ENCODE data around the gene CCDC97.
A peak's percentile ranks its signal among the peaks of the same experiment; 100 is the strongest.
"Not testable (repeated sequence)": the region's sequence is repeated elsewhere in the genome, so short reads cannot be mapped to it uniquely, and the experiment has no call there.

Gene CCDC97

DNA sequence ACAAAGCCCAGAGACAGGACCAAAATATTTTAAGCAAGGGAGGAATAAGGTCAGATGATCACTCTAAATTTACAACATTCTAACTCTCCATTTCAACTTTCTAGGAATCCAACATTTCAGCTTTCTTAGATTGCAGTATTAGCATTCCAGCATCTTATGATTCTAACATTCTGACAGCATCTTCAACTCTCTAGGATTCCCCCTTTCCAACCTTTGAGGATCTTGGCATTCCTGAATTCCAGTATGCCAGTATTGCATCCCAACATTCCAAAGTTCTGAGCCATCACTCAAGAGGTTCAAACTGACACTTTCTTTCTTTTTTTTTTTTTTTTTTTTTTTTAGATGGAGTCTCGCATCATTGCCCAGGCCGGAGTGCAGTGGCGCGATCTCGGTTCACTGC lies 30.0 kb downstream of the CCDC97 start:
- DNase-seq (ENCODE audit: low read depth), result no peak

DNA sequence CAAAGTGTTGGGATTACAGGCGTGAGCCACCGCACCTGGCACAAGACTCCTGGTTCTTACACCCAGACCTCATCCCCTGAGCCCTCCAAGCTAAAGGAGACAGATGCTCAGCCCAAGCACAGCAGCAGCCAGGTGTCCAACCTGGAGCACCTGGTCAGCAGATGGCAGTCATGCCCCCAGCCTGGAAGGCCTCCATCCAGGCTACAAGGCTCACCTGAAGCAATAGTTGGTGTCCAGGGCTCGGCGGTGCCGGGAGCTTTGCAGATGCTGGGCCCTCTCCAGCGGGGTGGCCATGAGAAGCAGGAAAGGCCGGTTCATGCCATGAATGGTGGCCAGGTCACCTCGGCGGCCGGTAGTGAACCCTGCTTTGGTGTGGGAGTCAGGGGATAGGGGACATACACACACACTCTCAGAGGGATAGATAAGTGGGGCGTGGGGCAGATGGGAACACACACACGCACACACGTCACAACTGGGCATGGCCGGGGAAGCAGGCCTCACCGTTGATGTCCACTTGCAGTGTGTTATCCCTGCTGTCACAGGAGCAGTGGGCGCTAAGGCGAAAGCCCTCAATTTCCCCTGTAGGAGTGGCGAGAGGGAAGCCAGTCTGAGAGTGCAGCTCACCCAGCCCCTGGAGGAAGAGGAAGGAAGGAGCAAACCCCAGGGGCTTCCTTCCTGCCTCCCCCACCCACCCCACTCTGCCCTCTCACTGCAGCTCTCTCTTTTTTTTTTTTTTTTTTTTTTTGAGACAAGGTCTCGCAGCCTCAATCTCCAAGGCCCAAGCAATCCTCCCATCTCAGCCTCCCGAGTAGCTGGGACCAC lies 31.9 kb downstream of the CCDC97 start:
- no peak for DNase-seq (ENCODE audit: low read depth)

DNA sequence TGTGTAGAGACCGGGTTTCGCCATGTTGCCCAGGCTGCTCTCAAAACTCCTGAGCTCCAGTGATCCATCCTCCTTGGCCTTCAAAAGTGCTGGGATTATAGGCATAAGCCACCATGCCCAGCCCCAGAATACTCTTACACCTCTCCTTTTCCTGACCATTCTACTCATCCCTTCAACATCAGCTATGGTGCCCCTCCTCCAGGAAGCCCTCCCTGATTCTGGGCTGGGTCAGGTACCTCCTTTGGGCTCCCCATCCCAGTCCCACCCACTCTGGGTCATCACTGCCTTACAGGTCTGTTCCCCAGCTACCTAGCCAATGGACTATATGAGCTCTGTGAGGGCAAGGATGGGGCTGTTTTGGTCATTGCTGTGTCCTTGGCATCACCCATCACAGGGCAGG lies 34.2 kb downstream of the CCDC97 start:
- no peak for DNase-seq (ENCODE audit: low read depth)

- not testable (repeated sequence) for DNase-seq (ENCODE audit: low read depth)
Observed at GRCh38 chr19:41346916-41347315, 36.9 kb downstream of the CCDC97 start.

- DNase-seq (ENCODE audit: low read depth), result no peak
Observed at GRCh38 chr19:41350735-41351338, 40.9 kb downstream of the CCDC97 start.

DNA sequence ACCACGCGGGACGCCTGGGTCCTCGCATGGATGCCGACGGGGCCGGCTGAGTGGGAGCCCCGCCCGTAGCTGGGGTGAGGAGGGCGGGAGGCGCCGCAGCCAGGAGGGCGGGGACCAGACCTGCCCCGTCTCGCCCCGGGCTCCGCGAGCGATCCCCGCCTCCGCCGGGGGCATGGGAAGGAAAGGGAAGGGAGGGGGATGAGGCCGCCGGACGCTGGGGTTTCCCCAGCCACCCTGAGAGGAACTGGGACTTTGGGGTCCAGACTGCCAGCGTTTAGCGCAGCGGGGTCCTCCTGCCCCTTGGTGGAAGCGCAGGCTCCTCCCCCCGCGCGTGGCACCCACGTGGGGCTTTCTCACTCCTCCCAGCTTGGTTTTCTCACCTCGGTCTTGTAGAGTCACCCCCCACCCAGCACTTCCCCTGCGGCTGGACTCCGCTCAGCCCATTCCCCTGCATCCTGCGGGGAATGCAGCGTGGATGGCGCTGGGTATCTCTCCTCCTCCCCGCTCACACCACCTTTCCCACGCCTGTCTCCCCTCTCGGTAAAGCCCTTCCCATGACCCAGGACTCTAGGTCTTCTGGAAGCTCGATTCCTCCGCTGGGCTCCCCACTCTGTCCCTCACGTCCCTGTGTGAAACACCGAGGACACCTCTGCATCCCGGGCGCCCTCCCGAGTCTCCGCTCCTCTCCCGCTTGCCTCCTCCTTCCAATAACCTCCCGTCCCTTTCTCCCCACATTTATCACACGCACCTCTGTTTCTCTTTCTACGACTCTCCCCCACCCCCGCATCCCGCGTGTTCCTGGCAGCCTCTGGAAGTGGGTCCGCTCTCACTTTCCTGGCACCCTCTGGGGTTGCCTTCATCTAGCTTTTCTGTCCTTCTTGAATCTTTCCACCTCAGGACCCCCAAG lies 41.6 kb downstream of the CCDC97 start:
- no peak for DNase-seq (ENCODE audit: low read depth)

- DNase-seq (ENCODE audit: low read depth), result no peak
Observed at GRCh38 chr19:41352279-41352608, 42.3 kb downstream of the CCDC97 start.

DNA sequence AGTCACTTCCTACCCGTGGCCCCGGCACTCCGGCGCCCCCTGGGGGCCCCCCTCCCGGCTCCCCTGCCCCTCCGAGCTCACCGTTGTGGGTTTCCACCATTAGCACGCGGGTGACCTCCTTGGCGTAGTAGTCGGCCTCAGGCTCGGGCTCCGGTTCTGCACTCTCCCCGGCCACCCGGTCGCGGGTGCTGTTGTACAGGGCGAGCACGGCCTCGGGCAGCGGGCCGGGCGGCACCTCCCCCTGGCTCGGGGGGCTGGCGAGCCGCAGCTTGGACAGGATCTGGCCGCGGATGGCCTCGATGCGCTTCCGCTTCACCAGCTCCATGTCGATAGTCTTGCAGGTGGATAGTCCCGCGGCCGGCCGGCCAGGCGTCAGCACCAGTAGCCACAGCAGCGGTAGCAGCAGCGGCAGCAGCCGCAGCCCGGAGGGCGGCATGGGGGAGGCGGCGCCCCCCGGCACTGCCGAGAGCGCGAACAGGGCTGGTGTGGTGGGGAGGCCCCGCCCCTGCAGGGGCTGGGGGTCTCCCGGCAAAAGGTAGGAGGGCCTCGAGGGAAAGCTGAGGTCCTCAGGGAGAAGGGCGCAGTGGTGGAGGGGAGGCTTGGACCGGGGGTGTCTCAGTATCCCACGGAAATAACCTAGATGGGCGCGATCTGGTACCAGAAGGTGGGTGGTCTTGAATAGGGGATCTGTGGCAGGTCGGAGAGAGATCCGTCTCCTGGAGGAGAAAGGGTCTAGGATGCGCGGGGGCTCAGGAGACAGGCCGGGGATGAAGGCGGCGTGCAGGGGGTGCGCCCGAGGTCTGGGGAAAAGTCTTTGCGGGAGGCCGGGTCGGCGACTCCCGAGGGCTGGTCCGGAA lies 42.9 kb downstream of the CCDC97 start:
- no peak for DNase-seq (ENCODE audit: low read depth)

GRCh38 chr19:41353466-41354342 lies 43.7 kb downstream of the CCDC97 start, which contains the start of gene TGFB1:
Gene TGFB1, minus strand, starts transcription at chr19:41353922. Its CDS starts 878 bp downstream, at chr19:41353044.
- peak; percentile 67 for DNase-seq (ENCODE audit: low read depth)

GRCh38 chr19:41354343-41354953 lies 44.5 kb downstream of the CCDC97 start:
- DNase-seq (ENCODE audit: low read depth), result no peak

DNA sequence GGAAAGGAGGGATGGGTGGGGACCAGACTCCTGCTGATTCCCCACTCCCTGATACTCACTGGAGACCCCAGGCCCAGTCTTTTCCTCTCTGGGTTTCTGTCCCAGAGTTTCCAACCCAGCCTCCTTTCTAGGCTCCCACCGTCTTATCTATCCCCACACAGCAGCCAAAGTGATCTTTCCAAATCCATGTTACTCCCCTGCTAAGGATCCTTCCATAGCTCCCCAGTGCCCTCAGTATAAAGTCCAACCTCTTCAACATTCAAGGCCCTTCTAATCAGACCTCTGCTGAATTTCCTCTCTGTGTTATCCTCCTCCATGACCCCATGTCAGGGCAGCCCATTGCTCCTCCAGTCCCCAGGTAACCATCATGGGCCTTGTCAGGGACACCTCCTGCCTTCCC lies 45.1 kb downstream of the CCDC97 start:
- DNase-seq (ENCODE audit: low read depth), result no peak

- no peak for DNase-seq (ENCODE audit: low read depth)
Observed at GRCh38 chr19:41355802-41356201, 45.8 kb downstream of the CCDC97 start.

GRCh38 chr19:41356984-41357739 lies 47.2 kb downstream of the CCDC97 start:
- DNase-seq (ENCODE audit: low read depth), result no peak

- no peak for DNase-seq (ENCODE audit: low read depth)
Observed at GRCh38 chr19:41357746-41358145, 47.8 kb downstream of the CCDC97 start.

GRCh38 chr19:41359741-41360140 lies 49.8 kb downstream of the CCDC97 start:
- DNase-seq (ENCODE audit: low read depth), result no peak

- no peak for DNase-seq (ENCODE audit: low read depth)
Observed at GRCh38 chr19:41362143-41362847, 52.3 kb downstream of the CCDC97 start.

- no peak for DNase-seq (ENCODE audit: low read depth)
Observed at GRCh38 chr19:41363371-41363752, 53.4 kb downstream of the CCDC97 start.

DNA sequence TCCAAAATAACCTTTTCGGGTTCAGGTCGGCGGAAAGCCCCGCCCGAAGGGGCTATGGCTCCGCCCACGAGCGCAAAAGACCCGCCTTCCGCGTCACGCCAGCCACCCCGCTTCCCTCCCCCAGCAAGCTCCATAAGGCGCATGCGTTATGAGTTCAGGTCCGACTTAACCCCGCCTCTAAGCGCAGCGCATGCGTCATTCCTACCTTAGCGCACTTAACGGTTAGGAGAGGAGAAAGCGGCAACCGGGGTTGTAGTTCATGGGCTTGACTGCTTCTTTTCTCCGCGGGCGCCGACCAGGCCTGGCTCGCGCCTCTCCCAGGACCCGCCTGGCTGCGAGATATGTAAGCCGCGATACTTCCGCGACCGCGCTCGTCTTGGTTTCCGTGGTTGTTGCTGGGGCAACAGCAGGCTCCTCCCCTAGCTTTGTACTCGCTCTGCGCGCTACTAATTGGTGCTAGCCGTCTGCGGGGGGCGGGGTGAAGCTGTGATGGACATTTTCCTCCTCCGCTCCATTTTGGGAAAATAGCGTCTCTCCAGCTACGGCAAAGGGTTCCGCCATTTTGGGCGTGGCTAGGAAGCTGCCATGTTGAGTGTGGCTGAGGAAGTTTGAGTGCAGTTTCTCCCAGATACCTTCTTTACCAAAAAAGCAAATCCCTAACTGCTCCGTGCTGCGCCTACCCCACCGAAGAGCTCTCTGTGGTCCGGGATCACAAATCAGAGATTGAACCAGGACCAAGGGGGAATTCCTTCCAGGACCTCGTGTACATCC lies 54.0 kb downstream of the CCDC97 start, which contains the start of gene B9D2:
TSS of gene B9D2 (minus strand) at position 397 of the 771 bp plus-strand sequence. CDS start 630 bp downstream, outside the sequence.
- DNase-seq (ENCODE audit: low read depth), result peak; percentile 98

All from fibroblast of the conjunctiva (primary cell).